Peyer's patch (tissue), 4 donors: ENCODE measurements around the gene NPAS2.

Source experiments
- CTCF ChIP-seq, 6 experiments: fragments of 450-650 bp in 4 of 6; fragments of 200-600 bp in 2 of 6; sonication (generic) in 1 of 6; IDR thresholded peaks; one replicate each; pipeline ENCODE4 v1.5.1; 2017 to 2019; ENCODE audit warnings: antibody characterized with exemption in 6 of 6, mild to moderate bottlenecking in 3 of 6, moderate library complexity in 1 of 6
- POLR2A ChIP-seq, 2 donors: fragments of 450-650 bp; IDR thresholded peaks; one replicate each; pipeline ENCODE4 v1.5.1; 2017; ENCODE audit warnings: antibody characterized with exemption in 2 of 2, mild to moderate bottlenecking in 2 of 2, moderate library complexity in 2 of 2

GRCh38 chr2:101003278-101003775, 183.4 kb downstream of the NPAS2 start:
- TF ChIP-seq CTCF (IDR thresholded peaks at IDR 0.05) (no peak), POLR2A (IDR thresholded peaks at IDR 0.05) (no peak)
